HepG2 (cell line): Measurements from ENCODE around the gene FKBP1B. TPM values are rescaled to one million over a fixed set of nuclear protein-coding genes. Genes with fewer than 3 reads are reported as not detected.

Experiments used
- AGO2 ChIP-seq: fragments of 200-400 bp; formaldehyde crosslinking; optimal IDR thresholded peaks from 2 replicates; pipeline ENCODE3; 2017; ENCODE audit warnings: mild to moderate bottlenecking, low read depth, low read length, moderate library complexity
- PRMT3 ChIP-seq: sonication (generic); formaldehyde crosslinking; IDR thresholded peaks from 2 replicates; pipeline ENCODE4 v1.8.1; 2022; ENCODE audit warnings: low read depth, mild to moderate bottlenecking, moderate library complexity, missing genetic modification reagents, borderline replicate concordance
- RARA ChIP-seq: IDR thresholded peaks from 2 replicates; pipeline ENCODE4 v1.6.1; 2016; ENCODE audit warnings: missing genetic modification reagents, missing compliant biosample characterization
- SOX13 ChIP-seq, 3 experiments: fragments of 450-650 bp in 1 of 3; sonication (generic) in 1 of 3; formaldehyde crosslinking in 1 of 3; IDR thresholded peaks in 2 of 3; conservative IDR thresholded peaks in 1 of 3; 2 replicates each; pipeline versions ENCODE4 v1.5.0 to v1.6.1; 2016 to 2020; ENCODE audit warnings: antibody characterized with exemption in 1 of 3, mild to moderate bottlenecking in 1 of 3, missing compliant biosample characterization in 1 of 3, missing genetic modification reagents in 1 of 3, moderate library complexity in 1 of 3
- ZMAT3 ChIP-seq: sonication (generic); formaldehyde crosslinking; conservative IDR thresholded peaks from 2 replicates; pipeline ENCODE4 v1.7.0; 2021; ENCODE audit warnings: missing genetic modification reagents
- ZNF709 ChIP-seq: sonication (generic); formaldehyde crosslinking; IDR thresholded peaks from 2 replicates; pipeline ENCODE4 v1.5.0; 2020; ENCODE audit warnings: mild to moderate bottlenecking, missing genetic modification reagents
- ZNF883 ChIP-seq: sonication (generic); formaldehyde crosslinking; IDR thresholded peaks from 2 replicates; pipeline ENCODE4 v1.5.1; 2020; ENCODE audit warnings: mild to moderate bottlenecking, missing genetic modification reagents; ENCODE audit errors: not compliant biosample characterization
- ZSCAN29 ChIP-seq: sonication (generic); formaldehyde crosslinking; conservative IDR thresholded peaks from 2 replicates; pipeline ENCODE4 v1.4.0; 2020; ENCODE audit warnings: mild to moderate bottlenecking, missing genetic modification reagents
- polyA plus RNA-seq, 8 experiments: library from polyadenylated mRNA; depleted of rRNA in 3 of 8; stranded (reverse) in 7 of 8; unstranded in 1 of 8; fragments of >200 nt; fragmentation: Illumina TruSeq in 4 of 8; extraction: Trizol in 4 of 8; gene quantifications; 2 replicates each; pipeline versions ENCODE4 v1.2.1 to v1.2.3, GENCODE V29; 2011 to 2016; ENCODE audit warnings: low read depth in 4 of 8, missing spikeins in 1 of 8, mixed read lengths in 1 of 8; ENCODE audit not compliant: insufficient read depth in 1 of 8
- total RNA-seq, 5 experiments: library from RNA; depleted of rRNA; stranded (reverse); fragments of >200 nt; fragmentation: Illumina TruSeq; extraction: Trizol; gene quantifications; 2 replicates each; pipeline ENCODE4 v1.2.3, GENCODE V29; 2016; ENCODE audit warnings: low read depth in 1 of 5
- TF ChIP-seq, protein P1 (sequence below): sonication (generic); formaldehyde crosslinking; IDR thresholded peaks from 2 replicates; pipeline ENCODE4 v1.4.0; 2020; ENCODE audit warnings: mild to moderate bottlenecking, missing genetic modification reagents
- TF ChIP-seq, protein P2 (sequence below): sonication (generic); formaldehyde crosslinking; IDR thresholded peaks from 2 replicates; pipeline ENCODE4 v1.5.1; 2020; ENCODE audit warnings: mild to moderate bottlenecking, missing genetic modification reagents, borderline replicate concordance
- TF ChIP-seq, protein P3 (sequence below): sonication (generic); formaldehyde crosslinking; IDR thresholded peaks from 2 replicates; pipeline ENCODE4 v1.4.0; 2020; ENCODE audit warnings: missing genetic modification reagents

Gene FKBP1B
- total and polyA plus RNA-seq, 2 of the 13 experiments (the other 11 are each of a cell fraction or from before 2014, with no cell fraction given): 35.2 to 96.3 TPM

DNA sequence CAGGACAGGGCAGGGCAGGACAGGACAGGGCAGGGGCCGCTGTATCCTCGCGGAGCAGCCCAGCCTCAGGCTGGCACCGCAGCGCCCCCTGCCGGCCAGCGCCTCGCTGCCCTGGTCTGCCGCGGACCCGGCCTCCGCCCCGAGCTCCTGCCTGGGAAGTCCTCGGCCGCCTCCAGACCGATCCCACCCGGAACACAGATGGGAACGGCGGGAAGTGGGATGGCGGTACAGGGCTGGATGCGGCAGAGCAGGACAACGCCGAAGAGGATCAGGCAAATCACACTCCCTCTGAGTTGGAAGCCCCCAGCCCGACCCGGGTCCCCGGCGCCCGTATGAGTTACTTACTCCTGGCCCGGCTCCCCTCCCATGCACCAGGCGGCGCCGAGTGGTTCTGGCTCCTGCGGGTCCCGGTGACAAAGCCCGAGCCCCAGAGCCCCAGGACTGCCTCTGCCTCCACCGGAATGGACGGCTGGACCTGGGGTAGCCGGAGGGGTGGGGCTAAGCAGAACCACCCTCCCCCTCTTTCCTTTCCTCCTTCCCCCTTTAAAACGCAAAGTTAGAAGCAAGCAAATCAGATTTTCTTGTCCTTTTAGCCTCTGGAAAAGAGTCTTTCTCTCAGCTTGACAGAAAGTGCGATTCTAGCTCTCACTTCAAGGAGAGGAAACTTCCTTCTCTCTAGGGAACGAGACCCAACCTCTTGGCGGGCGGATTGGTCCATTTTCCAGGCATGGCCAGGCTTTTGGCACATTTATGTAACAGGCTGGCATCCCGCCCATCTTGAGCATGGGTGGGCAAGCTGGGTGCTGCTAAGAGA is 35.1 kb downstream of the FKBP1B start, which contains the start of gene TP53I3 (continued):
- TF ChIP-seq, protein P1, sequence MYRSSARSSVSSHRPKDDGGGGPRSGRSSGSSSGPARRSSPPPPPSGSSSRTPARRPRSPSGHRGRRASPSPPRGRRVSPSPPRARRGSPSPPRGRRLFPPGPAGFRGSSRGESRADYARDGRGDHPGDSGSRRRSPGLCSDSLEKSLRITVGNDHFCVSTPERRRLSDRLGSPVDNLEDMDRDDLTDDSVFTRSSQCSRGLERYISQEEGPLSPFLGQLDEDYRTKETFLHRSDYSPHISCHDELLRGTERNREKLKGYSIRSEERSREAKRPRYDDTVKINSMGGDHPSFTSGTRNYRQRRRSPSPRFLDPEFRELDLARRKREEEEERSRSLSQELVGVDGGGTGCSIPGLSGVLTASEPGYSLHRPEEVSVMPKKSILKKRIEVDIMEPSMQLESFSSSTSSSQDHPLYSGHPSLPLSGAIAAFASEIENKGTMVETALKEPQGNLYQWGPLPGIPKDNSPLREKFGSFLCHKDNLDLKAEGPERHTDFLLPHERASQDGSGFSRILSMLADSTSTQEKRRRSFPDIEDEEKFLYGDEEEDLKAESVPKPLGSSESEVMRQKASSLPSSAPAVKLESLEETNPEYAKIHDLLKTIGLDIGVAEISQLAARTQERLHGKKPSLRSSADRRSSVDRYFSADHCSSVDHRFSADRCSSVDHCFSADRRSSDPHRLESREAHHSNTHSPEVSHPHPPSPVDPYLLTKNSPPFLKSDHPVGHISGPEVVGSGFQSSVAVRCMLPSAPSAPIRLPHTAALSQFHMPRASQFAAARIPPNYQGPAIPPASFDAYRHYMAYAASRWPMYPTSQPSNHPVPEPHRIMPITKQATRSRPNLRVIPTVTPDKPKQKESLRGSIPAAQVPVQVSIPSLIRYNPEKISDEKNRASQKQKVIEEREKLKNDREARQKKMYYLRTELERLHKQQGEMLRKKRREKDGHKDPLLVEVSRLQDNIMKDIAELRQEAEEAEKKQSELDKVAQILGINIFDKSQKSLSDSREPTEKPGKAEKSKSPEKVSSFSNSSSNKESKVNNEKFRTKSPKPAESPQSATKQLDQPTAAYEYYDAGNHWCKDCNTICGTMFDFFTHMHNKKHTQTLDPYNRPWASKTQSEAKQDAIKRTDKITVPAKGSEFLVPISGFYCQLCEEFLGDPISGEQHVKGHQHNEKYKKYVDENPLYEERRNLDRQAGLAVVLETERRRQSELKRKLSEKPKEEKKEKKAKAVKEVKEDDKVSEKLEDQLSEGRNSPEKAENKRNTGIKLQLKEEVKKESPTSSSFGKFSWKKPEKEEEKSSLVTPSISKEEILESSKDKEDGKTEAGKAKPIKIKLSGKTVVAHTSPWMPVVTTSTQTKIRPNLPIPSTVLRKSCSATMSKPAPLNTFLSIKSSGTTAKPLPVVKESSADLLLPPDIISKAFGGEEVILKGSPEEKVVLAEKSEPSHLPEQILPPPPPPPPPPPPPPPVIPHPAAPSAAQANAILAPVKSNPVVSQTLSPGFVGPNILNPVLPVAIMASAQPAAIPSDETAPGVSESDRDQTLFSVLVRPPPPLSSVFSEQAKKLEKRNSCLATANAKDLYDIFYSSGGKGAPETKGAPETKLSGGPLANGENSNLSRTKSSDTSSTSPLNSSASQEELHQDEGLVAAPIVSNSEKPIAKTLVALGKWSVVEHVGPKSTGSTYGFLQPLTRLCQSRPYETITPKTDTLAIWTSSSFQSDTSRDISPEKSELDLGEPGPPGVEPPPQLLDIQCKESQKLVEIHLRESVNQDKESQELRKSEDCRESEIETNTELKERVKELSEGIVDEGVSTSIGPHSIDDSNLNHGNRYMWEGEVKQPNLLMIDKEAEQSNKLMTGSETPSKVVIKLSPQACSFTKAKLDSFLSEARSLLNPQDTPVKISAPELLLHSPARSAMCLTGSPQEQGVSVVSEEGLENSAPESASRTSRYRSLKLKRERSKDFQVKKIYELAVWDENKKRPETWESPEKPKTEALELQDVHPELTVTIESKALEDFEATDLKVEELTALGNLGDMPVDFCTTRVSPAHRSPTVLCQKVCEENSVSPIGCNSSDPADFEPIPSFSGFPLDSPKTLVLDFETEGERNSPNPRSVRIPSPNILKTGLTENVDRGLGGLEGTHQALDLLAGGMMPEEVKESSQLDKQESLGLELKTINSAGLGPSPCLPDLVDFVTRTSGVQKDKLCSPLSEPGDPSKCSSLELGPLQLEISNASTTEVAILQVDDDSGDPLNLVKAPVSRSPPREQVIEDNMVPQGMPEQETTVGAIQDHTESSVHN (CRISPR knock-in tag): no peak
- TF ChIP-seq ZMAT3 (CRISPR knock-in tag): peak; percentile 93
- TF ChIP-seq, protein P2, sequence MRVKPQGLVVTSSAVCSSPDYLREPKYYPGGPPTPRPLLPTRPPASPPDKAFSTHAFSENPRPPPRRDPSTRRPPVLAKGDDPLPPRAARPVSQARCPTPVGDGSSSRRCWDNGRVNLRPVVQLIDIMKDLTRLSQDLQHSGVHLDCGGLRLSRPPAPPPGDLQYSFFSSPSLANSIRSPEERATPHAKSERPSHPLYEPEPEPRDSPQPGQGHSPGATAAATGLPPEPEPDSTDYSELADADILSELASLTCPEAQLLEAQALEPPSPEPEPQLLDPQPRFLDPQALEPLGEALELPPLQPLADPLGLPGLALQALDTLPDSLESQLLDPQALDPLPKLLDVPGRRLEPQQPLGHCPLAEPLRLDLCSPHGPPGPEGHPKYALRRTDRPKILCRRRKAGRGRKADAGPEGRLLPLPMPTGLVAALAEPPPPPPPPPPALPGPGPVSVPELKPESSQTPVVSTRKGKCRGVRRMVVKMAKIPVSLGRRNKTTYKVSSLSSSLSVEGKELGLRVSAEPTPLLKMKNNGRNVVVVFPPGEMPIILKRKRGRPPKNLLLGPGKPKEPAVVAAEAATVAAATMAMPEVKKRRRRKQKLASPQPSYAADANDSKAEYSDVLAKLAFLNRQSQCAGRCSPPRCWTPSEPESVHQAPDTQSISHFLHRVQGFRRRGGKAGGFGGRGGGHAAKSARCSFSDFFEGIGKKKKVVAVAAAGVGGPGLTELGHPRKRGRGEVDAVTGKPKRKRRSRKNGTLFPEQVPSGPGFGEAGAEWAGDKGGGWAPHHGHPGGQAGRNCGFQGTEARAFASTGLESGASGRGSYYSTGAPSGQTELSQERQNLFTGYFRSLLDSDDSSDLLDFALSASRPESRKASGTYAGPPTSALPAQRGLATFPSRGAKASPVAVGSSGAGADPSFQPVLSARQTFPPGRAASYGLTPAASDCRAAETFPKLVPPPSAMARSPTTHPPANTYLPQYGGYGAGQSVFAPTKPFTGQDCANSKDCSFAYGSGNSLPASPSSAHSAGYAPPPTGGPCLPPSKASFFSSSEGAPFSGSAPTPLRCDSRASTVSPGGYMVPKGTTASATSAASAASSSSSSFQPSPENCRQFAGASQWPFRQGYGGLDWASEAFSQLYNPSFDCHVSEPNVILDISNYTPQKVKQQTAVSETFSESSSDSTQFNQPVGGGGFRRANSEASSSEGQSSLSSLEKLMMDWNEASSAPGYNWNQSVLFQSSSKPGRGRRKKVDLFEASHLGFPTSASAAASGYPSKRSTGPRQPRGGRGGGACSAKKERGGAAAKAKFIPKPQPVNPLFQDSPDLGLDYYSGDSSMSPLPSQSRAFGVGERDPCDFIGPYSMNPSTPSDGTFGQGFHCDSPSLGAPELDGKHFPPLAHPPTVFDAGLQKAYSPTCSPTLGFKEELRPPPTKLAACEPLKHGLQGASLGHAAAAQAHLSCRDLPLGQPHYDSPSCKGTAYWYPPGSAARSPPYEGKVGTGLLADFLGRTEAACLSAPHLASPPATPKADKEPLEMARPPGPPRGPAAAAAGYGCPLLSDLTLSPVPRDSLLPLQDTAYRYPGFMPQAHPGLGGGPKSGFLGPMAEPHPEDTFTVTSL (CRISPR knock-in tag): peak; percentile 41; the same call in 1 of the 2 replicates
- peak; percentile 15; the same call in 1 of the 2 replicates for TF ChIP-seq RARA
- TF ChIP-seq ZNF883 (CRISPR knock-in tag): no peak
- TF ChIP-seq ZNF709 (CRISPR knock-in tag): 0 out of 2 replicates have a peak, but pooled peaks have one; percentile 5
- peak; percentile 58; the same call in 1 of the 2 replicates for TF ChIP-seq SOX13 (IDR thresholded peaks at IDR 0.05)
- TF ChIP-seq SOX13 (CRISPR knock-in tag; conservative IDR thresholded peaks at IDR 0.05 in 1 of 2, IDR thresholded peaks at IDR 0.05 in 1 of 2): no peak
- no peak; the same call in 1 of the 2 replicates for TF ChIP-seq PRMT3
- peak; percentile 96 for TF ChIP-seq ZSCAN29 (CRISPR knock-in tag)
- TF ChIP-seq, protein P3, sequence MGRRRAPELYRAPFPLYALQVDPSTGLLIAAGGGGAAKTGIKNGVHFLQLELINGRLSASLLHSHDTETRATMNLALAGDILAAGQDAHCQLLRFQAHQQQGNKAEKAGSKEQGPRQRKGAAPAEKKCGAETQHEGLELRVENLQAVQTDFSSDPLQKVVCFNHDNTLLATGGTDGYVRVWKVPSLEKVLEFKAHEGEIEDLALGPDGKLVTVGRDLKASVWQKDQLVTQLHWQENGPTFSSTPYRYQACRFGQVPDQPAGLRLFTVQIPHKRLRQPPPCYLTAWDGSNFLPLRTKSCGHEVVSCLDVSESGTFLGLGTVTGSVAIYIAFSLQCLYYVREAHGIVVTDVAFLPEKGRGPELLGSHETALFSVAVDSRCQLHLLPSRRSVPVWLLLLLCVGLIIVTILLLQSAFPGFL (CRISPR knock-in tag): no peak
- TF ChIP-seq AGO2: peak; percentile 89
